ENCODE data around the gene PRICKLE2.

The PRICKLE2 gene

GRCh38 chr3:64247991-64248646 is 22.9 kb upstream of the PRICKLE2 start:
- no peak for DNase-seq

GRCh38 chr3:64244011-64244942 is 19.0 kb upstream of the PRICKLE2 start:
- no peak for DNase-seq

GRCh38 chr3:64242435-64242834 is 17.2 kb upstream of the PRICKLE2 start:
- no peak for DNase-seq

- DNase-seq: no peak
Measured at GRCh38 chr3:64240959-64241358, 15.7 kb upstream of the PRICKLE2 start.

- DNase-seq: no peak
Measured at GRCh38 chr3:64240396-64240795, 15.1 kb upstream of the PRICKLE2 start.

GRCh38 chr3:64239841-64240240 is 14.6 kb upstream of the PRICKLE2 start:
- no peak for DNase-seq

- DNase-seq: no peak
Measured at GRCh38 chr3:64238971-64239667, 13.9 kb upstream of the PRICKLE2 start.

- DNase-seq: no peak
Measured at GRCh38 chr3:64237083-64237482, 11.8 kb upstream of the PRICKLE2 start.

GRCh38 chr3:64235605-64236004 is 10.3 kb upstream of the PRICKLE2 start:
- no peak for DNase-seq

GRCh38 chr3:64234571-64234970 is 9.3 kb upstream of the PRICKLE2 start:
- DNase-seq: no peak

GRCh38 chr3:64232821-64233220 is 7.6 kb upstream of the PRICKLE2 start:
- DNase-seq: no peak

GRCh38 chr3:64229903-64230302 is 4.6 kb upstream of the PRICKLE2 start:
- DNase-seq: no peak

- DNase-seq: no peak
Measured at GRCh38 chr3:64228110-64228509, 2.8 kb upstream of the PRICKLE2 start.

- DNase-seq: no peak
Measured at GRCh38 chr3:64226730-64227129, 1.5 kb upstream of the PRICKLE2 start.

- DNase-seq: no peak
Measured at GRCh38 chr3:64225695-64226499, 631 bp upstream of the PRICKLE2 start.

GRCh38 chr3:64223791-64224745 is 1.2 kb downstream of the PRICKLE2 start:
- DNase-seq: no peak

GRCh38 chr3:64222501-64223111 is 2.7 kb downstream of the PRICKLE2 start:
- no peak for DNase-seq

GRCh38 chr3:64221571-64222257 is 3.6 kb downstream of the PRICKLE2 start:
- no peak for DNase-seq

GRCh38 chr3:64220161-64220914 is 4.9 kb downstream of the PRICKLE2 start:
- no peak for DNase-seq

GRCh38 chr3:64218746-64219145 is 6.5 kb downstream of the PRICKLE2 start:
- DNase-seq: no peak
